NCI-H748 (cell line): Measurements from ENCODE around the gene EPS8L3.
"Not testable (repeated sequence)": the region's sequence is repeated elsewhere in the genome, so short reads cannot be mapped to it uniquely, and the experiment has no call there.

ENCODE experiments used
- DNase-seq: peaks from one replicate; lab custom pipeline; 2025; ENCODE audit not compliant: unreplicated experiment; lab: John Stamatoyannopoulos, UW

Gene EPS8L3

DNA sequence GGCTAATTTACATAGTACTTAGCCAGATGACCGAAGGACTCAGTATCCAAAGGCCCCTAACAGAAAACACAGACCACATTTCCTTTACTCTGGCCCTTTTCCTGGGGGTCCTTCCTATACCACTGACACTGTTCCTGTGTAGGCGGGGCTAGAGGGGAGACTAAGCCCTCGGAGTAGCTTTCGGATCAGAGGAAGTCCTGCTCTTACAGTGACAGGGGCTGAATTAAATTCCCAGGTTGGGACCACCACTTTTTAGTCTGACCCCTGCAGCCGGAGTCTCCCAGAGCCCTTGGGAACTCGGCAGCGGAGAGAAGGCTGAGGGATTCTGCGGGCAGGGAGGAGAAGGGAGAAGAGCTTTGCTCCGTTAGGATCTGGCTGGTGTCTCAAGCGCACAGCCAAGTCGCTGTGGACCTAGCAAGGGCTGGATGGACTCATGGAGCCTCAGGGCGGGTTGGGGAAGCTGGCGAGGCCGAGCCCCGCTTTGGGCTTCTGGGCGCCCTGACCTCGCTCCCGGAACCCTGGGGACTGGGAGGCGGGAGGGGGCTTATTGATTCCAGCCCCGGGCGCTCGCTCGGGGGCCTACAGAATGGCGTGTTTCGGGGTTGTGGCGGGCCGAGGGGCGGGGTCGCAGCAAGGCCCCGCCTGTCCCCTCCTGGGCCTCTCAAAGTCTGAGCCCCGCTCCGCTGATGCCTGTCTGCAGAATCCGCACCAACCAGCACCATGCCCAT is 52.0 kb downstream of the EPS8L3 start, which contains the start of gene GSTM5:
Gene GSTM5, plus strand, starts transcription at position 659 of the 728 bp plus-strand sequence. Its CDS starts 62 bp downstream, at position 721.
- not testable (repeated sequence) for DNase-seq

DNA sequence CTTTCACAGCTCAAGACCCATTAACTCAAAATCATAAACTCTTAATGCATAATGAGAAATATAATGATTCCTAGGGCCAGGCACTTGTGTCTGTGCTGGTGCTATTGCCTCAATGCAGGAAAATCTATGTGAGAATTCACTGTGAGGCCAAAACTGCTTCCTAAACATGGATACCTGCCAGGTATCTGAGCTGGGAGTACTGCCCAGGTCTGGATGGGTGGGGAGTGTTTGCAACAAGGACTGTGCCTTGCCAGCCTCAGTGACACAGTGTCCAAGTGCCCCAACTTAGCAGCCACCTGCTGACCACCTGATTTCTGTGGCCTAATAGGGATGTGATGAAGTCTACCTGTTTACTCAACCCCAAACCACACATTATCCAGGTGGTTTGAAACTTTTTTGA is 53.9 kb downstream of the EPS8L3 start:
- not testable (repeated sequence) for DNase-seq

DNA sequence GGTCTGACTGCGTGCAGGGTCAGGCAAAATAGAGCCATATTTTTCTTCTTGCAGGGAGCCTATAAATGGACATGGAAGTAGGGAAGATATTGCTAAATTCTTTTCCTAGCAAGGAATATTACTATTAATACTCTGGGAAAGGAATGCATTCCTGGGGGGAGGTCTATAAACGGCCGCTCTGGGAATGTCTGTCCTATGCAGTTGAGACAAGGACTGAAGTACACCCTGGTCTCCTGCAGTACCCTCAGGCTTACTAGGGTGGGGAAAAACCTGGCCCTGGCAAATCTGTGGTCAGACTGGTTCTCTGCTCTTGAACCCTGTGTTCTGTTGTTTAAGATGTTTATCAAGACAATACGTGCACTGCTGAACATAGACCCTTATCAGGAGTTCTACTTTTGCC is 54.8 kb downstream of the EPS8L3 start:
- DNase-seq = not testable (repeated sequence)

DNA sequence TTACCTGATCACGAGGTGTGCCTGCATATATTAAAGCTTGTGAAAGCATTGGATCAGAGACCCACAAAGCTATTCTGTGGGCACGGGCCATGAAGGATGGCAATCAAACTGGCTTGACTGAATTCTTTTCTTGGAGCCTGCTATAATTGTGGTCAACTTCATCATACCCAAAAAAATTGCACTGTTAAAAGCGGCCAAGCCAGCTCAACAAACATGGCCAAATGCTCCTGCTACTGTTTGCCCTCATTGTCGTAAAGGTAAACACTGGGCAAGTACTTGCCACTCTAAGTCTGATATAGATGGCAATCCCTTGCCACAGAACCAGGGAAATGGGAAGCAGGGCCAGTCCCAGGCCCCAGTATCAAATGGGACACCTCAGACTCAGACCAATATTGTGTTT is 58.3 kb downstream of the EPS8L3 start:
- DNase-seq = no peak

DNA sequence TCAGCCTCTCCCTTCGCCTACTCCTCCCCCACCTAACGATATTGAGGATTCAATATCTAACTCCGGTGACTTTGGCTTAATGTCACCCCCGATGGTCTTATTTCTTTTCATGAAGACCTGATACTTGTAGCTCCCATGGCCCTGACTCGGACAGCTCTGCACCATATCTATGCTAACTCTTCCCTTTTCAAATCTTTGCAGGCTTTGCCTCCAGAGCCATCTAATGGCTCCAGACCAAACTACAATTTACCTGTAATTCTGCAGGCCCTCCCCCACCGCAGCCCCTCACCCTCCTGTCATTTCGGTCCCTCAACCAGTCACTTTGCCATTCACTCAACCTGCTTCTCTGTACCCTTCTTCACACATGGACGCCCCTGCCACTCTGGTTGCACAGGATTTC is 59.5 kb downstream of the EPS8L3 start:
- DNase-seq = no peak

DNA sequence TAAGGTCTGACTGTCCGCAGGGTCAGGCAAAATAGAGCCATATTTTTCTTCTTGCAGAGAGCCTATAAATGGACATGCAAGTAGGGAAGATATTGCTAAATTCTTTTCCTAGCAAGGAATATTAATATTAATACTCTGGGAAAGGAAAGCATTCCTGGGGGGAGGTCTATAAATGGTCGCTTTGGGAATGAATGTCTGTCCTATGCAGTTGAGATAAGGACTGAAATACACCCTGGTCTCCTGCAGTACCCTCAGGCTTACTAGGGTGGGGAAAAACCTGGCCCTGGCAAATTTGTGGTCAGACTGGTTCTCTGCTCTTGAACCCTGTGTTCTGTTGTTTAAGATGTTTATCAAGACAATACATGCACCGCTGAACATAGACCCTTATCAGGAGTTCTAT is 60.8 kb downstream of the EPS8L3 start:
- not testable (repeated sequence) for DNase-seq
